GM18502 (cell line): ENCODE measurements around the gene PLEKHG2.

Experiments
- ATAC-seq: cut with Tn5 transposase; IDR thresholded peaks from one replicate; pipeline ENCODE4 v1.9.1; 2021; ENCODE audit warnings: mild to moderate bottlenecking; ENCODE audit not compliant: unreplicated experiment, poor library complexity

PLEKHG2 gene

DNA sequence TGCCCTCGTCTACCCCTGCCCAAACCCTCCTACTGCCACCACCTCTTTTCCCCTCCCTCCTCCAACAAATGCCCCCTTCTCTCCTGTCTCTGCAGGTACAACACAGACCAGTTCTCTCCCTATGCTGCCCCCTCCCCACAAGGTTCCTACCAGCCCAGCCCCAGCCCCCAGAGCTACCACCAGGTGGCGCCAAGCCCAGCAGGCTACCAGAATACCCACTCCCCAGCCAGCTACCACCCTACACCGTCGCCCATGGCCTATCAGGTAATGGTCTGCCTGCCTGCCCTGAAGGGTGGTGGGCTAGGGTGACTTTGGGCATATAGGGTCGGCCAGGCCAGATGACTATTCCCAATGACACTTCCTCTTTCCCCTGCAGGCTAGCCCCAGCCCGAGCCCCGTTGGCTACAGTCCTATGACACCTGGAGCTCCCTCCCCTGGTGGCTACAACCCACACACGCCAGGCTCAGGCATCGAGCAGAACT lies 61.7 kb downstream of the PLEKHG2 start:
- no peak for ATAC-seq

GRCh38 chr19:39475748-39476147 lies 63.3 kb downstream of the PLEKHG2 start:
- ATAC-seq: no peak
